Astrocyte of the spinal cord (primary cell): Measurements from ENCODE around the gene YY1.
A peak's percentile ranks its signal among the peaks of the same experiment; 100 is the strongest.

Experiments
- DNase-seq: peaks from one replicate; pipeline ENCODE4 v3.0.0; 2011; ENCODE audit warnings: low read depth, low spot score
- H3K4me3 ChIP-seq: 2 replicates; pipeline ENCODE4 v1.5.1; 2011; ENCODE audit warnings: low read depth, mild to moderate bottlenecking, low read length, moderate library complexity
- in situ Hi-C: cut with HindIII; loops from 2 replicates; pipeline ENCODE4 v1.10.0; 2017; ENCODE audit warnings: low sequenced_read_pairs
- TF ChIP-seq, protein P1 (sequence below): IDR thresholded peaks from 2 replicates; pipeline ENCODE4 v1.5.1; 2012; ENCODE audit warnings: low read depth, mild to moderate bottlenecking, low read length, inconsistent platforms

Gene YY1

DNA sequence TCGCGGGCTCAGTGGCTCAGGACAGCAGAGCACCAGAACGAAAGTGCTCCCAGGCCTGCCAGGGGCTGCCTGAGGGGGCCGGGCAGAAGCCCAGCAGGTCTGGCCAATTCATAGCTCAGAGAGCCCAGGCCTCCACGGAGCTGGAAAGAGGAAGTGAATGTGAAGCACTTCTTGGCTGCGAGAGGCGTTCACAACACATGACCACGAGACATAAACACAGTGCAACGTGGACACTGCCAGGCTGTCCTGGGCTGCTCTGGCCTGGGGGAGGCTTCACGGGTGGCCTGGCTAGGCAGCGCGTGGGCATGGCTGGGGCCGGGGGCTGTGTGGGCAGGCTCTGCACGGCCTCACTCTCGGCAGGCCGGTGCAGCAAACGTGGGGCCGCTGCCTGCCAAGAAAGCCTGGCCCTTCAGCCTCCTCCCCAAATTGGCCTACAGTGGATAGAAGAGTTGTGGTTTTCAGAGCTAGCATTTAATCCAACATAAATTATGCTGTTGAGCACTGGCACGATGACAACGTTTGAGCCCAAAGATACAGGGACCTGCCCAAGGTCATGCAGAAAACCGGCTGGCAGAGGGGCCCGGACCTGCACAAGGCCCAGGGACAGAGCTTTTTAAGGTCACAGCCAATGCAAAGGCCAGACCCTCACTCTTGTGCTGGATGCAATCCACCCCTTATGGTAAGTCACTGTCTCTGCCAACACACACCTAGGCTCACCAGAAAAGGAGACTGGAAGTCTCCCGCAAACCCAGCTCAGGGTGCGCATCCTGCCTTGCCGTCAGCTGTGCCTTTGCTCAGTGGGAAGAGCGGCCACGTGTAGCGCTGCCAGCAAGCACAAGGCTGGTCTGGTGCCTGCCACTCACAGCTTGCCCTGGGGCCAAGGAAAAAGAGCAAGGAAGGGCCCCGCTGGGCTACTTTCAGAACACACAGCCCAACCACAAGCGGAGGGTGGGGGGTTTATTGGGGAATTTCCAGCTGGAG, 58.7 kb downstream of the YY1 start:
- TF ChIP-seq, protein P1, sequence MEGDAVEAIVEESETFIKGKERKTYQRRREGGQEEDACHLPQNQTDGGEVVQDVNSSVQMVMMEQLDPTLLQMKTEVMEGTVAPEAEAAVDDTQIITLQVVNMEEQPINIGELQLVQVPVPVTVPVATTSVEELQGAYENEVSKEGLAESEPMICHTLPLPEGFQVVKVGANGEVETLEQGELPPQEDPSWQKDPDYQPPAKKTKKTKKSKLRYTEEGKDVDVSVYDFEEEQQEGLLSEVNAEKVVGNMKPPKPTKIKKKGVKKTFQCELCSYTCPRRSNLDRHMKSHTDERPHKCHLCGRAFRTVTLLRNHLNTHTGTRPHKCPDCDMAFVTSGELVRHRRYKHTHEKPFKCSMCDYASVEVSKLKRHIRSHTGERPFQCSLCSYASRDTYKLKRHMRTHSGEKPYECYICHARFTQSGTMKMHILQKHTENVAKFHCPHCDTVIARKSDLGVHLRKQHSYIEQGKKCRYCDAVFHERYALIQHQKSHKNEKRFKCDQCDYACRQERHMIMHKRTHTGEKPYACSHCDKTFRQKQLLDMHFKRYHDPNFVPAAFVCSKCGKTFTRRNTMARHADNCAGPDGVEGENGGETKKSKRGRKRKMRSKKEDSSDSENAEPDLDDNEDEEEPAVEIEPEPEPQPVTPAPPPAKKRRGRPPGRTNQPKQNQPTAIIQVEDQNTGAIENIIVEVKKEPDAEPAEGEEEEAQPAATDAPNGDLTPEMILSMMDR: no peak
- peak; percentile 67 for DNase-seq
- in situ Hi-C loops: no loop called here
- no peak overlapping the region for H3K4me3 ChIP-seq

DNA sequence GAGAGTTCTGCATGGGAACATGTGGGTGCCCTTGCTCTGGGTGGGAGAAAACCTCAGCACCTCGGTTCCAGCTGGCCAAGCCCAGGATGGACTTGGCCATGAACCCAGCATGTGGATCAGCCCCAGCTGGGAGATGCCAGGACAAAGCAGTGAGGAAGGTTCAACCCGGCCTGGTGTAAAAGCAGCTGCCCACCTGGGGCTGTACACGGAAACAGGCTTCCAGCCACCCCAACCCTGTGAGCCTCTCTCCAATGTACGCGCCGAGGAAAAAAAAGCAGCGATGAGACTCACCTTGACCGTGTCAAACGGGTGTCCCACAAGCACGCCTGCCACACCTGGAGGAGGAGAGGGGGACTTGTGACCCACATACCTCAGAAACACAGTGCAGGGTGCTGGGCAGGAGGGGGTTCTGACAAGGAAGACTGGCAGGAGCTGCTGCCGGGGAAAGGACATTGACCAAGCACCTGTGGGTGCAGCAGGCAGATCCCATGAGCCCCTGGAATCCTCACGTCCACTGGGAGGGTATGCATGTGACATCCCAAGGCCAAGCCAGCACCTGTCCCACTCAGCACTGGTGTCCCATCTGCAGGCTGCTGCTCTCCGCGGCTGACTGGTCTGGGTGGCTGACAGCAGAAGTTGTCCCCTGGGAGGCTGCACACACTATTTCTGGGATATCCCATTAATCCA, 59.8 kb downstream of the YY1 start:
- no peak overlapping the region for H3K4me3 ChIP-seq
- in situ Hi-C loops: no loop called here
- TF ChIP-seq, protein P1: no peak
- DNase-seq: no peak

DNA sequence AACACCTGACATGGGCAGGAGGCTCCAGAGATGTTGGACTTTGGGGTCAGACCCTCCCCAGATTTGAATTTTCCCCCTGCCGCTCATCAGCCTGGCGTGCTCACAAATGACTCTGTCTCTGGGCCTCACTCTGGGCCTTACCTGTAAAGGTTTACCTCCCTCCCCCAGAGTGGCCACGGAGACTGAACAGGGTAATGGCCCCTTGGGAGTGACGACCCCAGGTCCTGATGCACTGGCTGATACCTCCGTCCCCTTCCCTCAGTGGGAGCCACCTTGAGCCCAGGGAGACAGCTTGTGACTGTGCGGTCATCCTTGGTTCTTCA, 60.3 kb downstream of the YY1 start:
- DNase-seq: no peak
- in situ Hi-C loops: no loop called here
- TF ChIP-seq, protein P1: no peak
- H3K4me3 ChIP-seq: no peak overlapping the region

DNA sequence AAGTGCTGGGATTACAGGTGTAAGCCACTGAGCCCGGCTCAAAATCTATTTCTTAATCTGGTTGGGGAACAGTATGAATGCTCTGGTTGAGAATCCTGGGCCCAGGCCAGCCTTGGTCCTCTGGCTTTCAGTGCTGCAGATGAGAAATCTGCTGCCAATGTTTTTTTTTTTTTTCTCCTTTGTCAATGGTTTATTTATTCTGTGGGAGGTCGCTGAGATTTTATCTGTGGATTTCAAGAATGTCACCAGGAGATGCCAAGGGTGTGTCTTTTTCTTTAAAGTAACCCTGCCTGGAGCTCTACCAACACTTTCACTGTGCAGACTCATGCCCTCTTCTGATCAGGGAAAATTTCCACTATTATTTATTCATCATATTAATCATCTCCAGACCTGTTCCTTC, 63.7 kb downstream of the YY1 start:
- no peak overlapping the region for H3K4me3 ChIP-seq
- no peak for DNase-seq
- TF ChIP-seq, protein P1: no peak
- in situ Hi-C loops: no loop called here

DNA sequence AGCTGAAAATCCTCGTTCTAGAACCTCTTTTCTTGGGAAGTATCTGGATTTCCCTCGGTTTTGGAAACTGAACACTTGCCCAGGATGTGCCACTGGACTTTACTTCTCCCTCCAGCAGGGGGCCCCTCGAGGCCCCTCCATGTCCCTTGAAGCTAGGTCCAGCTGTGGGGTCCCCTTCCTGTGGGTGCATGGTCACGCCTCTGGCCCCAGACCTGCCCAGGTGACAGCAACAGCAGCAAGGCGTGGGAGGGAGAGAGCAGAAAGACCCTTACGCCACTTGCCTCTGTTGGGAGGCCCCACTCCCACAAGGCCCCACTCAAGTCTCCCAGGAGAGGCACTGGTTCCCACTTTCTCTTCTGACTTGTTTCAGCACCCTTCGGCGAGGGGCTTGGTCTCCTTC, 64.2 kb downstream of the YY1 start:
- no peak for DNase-seq
- in situ Hi-C loops: no loop called here
- TF ChIP-seq, protein P1: peak; percentile 74
- no peak overlapping the region for H3K4me3 ChIP-seq

DNA sequence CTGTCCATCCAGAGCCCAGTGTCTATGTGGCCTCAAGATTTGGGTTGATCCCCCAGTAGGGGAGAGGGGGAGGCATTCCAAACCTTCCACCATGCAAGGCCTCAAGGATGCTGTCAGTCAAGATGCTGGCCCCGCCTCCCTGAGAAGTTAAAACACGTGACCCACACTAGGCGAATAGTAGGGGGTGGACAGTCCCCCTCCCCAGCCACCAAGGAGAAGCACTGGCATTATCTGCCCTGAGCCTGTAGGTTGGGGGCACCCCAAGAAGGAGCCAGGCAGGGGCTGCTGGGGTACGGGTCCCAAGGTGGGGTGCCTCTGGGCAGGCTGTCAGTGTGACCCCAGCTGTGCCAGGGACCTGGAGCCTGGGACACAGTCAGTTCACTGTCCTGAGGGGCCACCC, 65.0 kb downstream of the YY1 start:
- in situ Hi-C loops: no loop called here
- no peak overlapping the region for H3K4me3 ChIP-seq
- no peak for DNase-seq
- TF ChIP-seq, protein P1: no peak
